NCI-H446 treated with DMSO at 0.1 percent for 48 hours (cell line): ENCODE results near the gene MOGAT1.
"Not testable (repeated sequence)": the region's sequence is repeated elsewhere in the genome, so short reads cannot be mapped to it uniquely, and the experiment has no call there.

Experiments used
- DNase-seq: peaks from one replicate; lab custom pipeline; 2025; lab: John Stamatoyannopoulos, UW

The MOGAT1 gene

GRCh38 chr2:222743251-222743812 is 71.9 kb downstream of the MOGAT1 start:
- DNase-seq: no peak

GRCh38 chr2:222745836-222746559 is 74.5 kb downstream of the MOGAT1 start:
- DNase-seq: no peak

- DNase-seq: no peak
These were observed 76.2 kb downstream of the MOGAT1 start for GRCh38 chr2:222747526-222748160.

- no peak for DNase-seq
These were observed 79.1 kb downstream of the MOGAT1 start for GRCh38 chr2:222750533-222750932.

- no peak for DNase-seq
These were observed 79.8 kb downstream of the MOGAT1 start for GRCh38 chr2:222751238-222751637.

- no peak for DNase-seq
These were observed 80.6 kb downstream of the MOGAT1 start for GRCh38 chr2:222751821-222752719.

- DNase-seq: no peak
These were observed 81.3 kb downstream of the MOGAT1 start for GRCh38 chr2:222752746-222753145.

- no peak for DNase-seq
These were observed 81.9 kb downstream of the MOGAT1 start for GRCh38 chr2:222753251-222753824.

GRCh38 chr2:222754324-222754930 is 83.0 kb downstream of the MOGAT1 start:
- DNase-seq: no peak

GRCh38 chr2:222755593-222755992 is 84.1 kb downstream of the MOGAT1 start:
- DNase-seq: not testable (repeated sequence)

- no peak for DNase-seq
These were observed 84.9 kb downstream of the MOGAT1 start for GRCh38 chr2:222756362-222756831.

GRCh38 chr2:222756951-222757650 is 85.6 kb downstream of the MOGAT1 start:
- DNase-seq: no peak
